Testis (tissue), 3 donors: ENCODE data around the gene MED26. TPM values are rescaled to one million over a fixed set of nuclear protein-coding genes. Genes with fewer than 3 reads are reported as not detected.
"Not testable (repeated sequence)": the region's sequence is repeated elsewhere in the genome, so short reads cannot be mapped to it uniquely, and the experiment has no call there.

Source experiments
- DNase-seq: peaks from one replicate; pipeline ENCODE4 v3.0.0-alpha.2; 2019
- H3K27ac ChIP-seq, 2 donors: fragments of 200-600 bp; sonication (generic); one replicate each; pipeline ENCODE4 v1.5.1; 2019
- H3K27me3 ChIP-seq: fragments of 200-600 bp; sonication (generic); one replicate; pipeline ENCODE4 v1.5.1; 2019
- H3K36me3 ChIP-seq: fragments of 200-600 bp; sonication (generic); one replicate; pipeline ENCODE4 v1.5.1; 2017; ENCODE audit warnings: low read depth; ENCODE audit errors: missing control alignments
- H3K4me1 ChIP-seq: fragments of 200-600 bp; sonication (generic); one replicate; pipeline ENCODE4 v1.5.1; 2019
- H3K4me3 ChIP-seq, 2 donors: fragments of 200-600 bp; sonication (generic); one replicate each; pipeline ENCODE4 v1.5.1; 2017 to 2019
- H3K9me3 ChIP-seq: fragments of 200-600 bp; sonication (generic); one replicate; pipeline ENCODE4 v1.5.1; 2017
- POLR2A ChIP-seq: fragments of 450-650 bp; IDR thresholded peaks from one replicate; pipeline ENCODE4 v1.6.1; 2017; ENCODE audit warnings: antibody characterized with exemption, mild to moderate bottlenecking, moderate library complexity
- WGBS, 2 donors: methylation state at CpG; one replicate each; pipeline ENCODE4 v1.1.5; 2018; 5-methylcytosine and 5-hydroxymethylcytosine counted together
- intact Hi-C: fragments of 100-400 bp; cut with DNase I; formaldehyde crosslinking; loops from one replicate; pipeline ENCODE4 v1.15.1; 2023; ENCODE audit warnings: low total_unique reads
- polyA plus RNA-seq: library from polyadenylated mRNA; stranded (reverse); fragments of 350-450 nt; fragmentation: Illumina TruSeq; extraction: RNeasy Lipid Tissue Mini Kit (QIAGEN cat#74804); gene quantifications from one replicate; pipeline ENCODE4 v1.2.3, GENCODE V29; 2014; ENCODE audit warnings: low read depth, low replicate concordance; ENCODE audit not compliant: insufficient read depth
- total RNA-seq, 2 donors: library from RNA; depleted of rRNA; stranded (reverse); fragments of >200 nt; gene quantifications; one replicate each; pipeline ENCODE4 v1.2.3, GENCODE V29; 2016
- TF ChIP-seq, protein P1 (sequence below), 3 experiments: fragments of 450-650 bp in 2 of 3; fragments of 200-600 bp in 1 of 3; sonication (generic) in 1 of 3; IDR thresholded peaks; one replicate each; pipeline ENCODE4 v1.5.1; 2016 to 2019; ENCODE audit warnings: antibody characterized with exemption in 3 of 3, mild to moderate bottlenecking in 2 of 3, moderate library complexity in 1 of 3

Gene MED26
- total and polyA plus RNA-seq, 3 donors from 2014 or later, result 66.1 to 80.8 (median 66.5) TPM

DNA sequence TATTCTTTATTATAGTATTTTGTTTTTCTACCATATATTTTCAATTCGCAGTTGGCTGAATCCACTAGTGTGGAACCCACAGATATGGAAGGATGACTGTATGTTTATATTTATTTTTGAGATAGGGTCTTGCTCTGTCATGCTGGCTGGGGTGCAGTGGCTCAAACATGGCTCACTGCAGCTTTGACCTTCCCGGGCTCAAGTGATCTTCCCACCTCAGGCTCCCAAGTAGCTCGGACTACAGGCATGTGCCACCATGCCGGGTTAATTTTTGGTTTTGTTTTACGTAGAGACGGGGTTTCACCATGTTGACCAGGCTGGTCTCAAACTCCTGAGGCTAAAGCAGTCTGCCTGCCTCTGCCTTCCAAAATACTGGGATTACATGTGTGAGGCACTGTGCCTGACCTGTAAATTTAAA is 65.4 kb downstream of the MED26 start:
- Histone ChIP-seq H3K4me1 (no peaks in the 10 kb centered on the region), H3K27me3 (no peaks in the 10 kb centered on the region), H3K9me3 (no peaks in the 10 kb centered on the region), H3K27ac (no peak overlapping the region), H3K4me3 (no peak overlapping the region), H3K36me3 (no peaks in the 10 kb centered on the region)
- TF ChIP-seq, protein P1, sequence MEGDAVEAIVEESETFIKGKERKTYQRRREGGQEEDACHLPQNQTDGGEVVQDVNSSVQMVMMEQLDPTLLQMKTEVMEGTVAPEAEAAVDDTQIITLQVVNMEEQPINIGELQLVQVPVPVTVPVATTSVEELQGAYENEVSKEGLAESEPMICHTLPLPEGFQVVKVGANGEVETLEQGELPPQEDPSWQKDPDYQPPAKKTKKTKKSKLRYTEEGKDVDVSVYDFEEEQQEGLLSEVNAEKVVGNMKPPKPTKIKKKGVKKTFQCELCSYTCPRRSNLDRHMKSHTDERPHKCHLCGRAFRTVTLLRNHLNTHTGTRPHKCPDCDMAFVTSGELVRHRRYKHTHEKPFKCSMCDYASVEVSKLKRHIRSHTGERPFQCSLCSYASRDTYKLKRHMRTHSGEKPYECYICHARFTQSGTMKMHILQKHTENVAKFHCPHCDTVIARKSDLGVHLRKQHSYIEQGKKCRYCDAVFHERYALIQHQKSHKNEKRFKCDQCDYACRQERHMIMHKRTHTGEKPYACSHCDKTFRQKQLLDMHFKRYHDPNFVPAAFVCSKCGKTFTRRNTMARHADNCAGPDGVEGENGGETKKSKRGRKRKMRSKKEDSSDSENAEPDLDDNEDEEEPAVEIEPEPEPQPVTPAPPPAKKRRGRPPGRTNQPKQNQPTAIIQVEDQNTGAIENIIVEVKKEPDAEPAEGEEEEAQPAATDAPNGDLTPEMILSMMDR (IDR thresholded peaks at IDR 0.05), result no peak
- TF ChIP-seq POLR2A, result no peak
- intact Hi-C loops, result no loop called here
- DNase-seq, result no peak
- WGBS, 2 donors, result 92 to 97% methylated on average over 6 of the region's 6 CpGs

DNA sequence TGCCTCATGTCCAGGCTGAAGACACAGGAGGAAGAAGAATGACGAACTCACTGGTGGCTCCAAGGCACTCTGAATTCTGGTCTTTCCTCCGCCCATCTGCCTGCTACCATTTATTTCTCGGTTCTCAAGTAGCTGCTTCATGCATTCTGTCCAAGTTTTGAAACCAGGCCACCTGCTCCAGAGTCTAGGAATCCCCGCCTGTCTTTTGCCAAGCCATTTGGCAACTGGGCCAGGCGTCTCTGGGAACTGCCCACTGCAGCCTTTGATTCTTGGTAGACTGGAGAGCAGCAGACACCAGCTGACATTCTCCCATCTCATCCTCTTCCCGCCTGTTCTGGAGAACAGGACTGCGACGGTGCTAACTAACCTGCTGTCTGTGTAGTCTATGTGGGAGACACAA is 66.6 kb downstream of the MED26 start:
- no peaks in the 10 kb centered on the region for H3K4me1 ChIP-seq
- no peaks in the 10 kb centered on the region for H3K36me3 ChIP-seq
- no peaks in the 10 kb centered on the region for H3K27me3 ChIP-seq
- H3K4me3 ChIP-seq, result no peak overlapping the region
- 85 to 87% methylated on average over 8 of the region's 8 CpGs for WGBS, 2 donors
- intact Hi-C loops, result no loop called here
- H3K9me3 ChIP-seq, result no peaks in the 10 kb centered on the region
- no peak for DNase-seq
- no peak for TF ChIP-seq POLR2A
- no peak overlapping the region for H3K27ac ChIP-seq

DNA sequence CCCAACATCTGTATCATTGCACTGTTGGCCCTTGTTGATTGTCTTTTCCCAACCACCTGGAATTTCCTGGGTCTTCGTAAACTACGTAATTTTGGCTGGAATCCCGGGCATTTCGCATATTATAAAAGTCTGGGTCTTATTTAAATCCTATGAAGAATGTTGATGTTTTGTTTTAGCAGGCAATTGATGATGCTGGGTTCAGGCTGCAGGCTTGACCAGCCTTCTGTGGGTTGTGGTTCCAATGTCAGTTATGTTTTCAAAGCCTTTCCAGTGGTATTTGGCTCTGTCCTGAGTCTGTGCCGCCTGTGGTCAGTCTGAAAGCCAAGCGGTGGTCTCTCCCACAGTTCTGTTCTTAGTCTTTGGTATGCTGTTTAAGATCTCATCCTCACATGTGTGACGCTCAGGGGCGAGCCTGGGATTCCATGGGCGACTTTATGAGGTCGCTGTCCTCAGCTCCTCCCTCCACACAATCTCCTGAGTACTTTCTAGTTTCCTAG is 68.2 kb downstream of the MED26 start:
- H3K9me3 ChIP-seq, result no peaks in the 10 kb centered on the region
- H3K36me3 ChIP-seq, result no peaks in the 10 kb centered on the region
- no peaks in the 10 kb centered on the region for H3K4me1 ChIP-seq
- WGBS, 2 donors, result 91 to 95% methylated on average over 10 of the region's 10 CpGs
- no peak overlapping the region for H3K4me3 ChIP-seq
- no peak overlapping the region for H3K27ac ChIP-seq
- intact Hi-C loops, result no loop called here
- TF ChIP-seq, protein P1 (IDR thresholded peaks at IDR 0.05), result no peak
- TF ChIP-seq POLR2A, result no peak
- no peak for DNase-seq
- no peaks in the 10 kb centered on the region for H3K27me3 ChIP-seq

DNA sequence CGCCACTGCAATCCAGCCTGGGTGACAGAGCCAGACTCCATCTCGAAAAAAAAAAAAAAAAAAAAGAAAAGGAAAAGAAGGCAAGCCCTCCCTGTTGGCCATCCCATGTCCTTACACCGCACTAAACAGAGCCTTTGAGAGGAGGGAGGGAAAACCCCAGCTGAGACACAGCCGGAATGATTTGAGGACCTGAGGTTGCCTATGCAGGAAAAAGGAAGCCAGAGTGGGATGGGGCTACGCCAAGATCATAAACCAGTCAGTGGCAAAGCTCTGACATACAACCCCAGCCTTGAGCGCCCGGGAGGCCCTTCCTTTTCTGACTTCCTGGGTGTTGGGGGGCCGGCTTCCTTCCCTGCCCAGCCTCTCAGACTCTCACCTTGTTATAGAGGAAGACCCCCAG is 73.2 kb downstream of the MED26 start:
- DNase-seq, result no peak
- Histone ChIP-seq H3K36me3 (no peaks in the 10 kb centered on the region), H3K27me3 (no peaks in the 10 kb centered on the region), H3K9me3 (no peaks in the 10 kb centered on the region), H3K4me1 (no peaks in the 10 kb centered on the region), H3K27ac (no peak overlapping the region), H3K4me3 (no peak overlapping the region)
- intact Hi-C loops, result no loop called here
- no peak for TF ChIP-seq POLR2A
- TF ChIP-seq, protein P1 (IDR thresholded peaks at IDR 0.05), result no peak
- WGBS, 2 donors, result 91 to 92% methylated on average over 8 of the region's 8 CpGs

DNA sequence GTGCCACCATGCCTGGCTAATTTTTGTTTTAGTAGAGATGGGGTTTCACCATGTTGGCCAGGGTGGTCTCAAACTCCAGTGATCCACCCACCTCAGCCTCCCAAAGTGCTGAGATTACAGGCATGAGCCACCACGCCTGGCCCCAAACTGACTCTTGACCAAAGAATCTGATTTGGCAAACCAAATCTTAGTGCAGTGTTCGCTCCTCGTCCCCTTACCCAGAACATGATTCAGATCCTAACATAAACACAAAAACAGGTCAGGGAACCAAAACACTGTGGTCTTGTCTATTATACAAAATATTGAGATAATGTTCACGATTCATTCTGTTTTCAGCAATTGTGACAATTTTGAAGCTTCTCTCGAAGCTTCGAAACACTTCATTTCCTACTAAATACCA is 76.1 kb downstream of the MED26 start:
- H3K4me1 ChIP-seq, H3K36me3 ChIP-seq, H3K9me3 ChIP-seq, H3K4me3 ChIP-seq, H3K27ac ChIP-seq, DNase-seq, H3K27me3 ChIP-seq, intact Hi-C loops: not testable (repeated sequence)
- 94 to 96% methylated on average over 6 of the region's 6 CpGs for WGBS, 2 donors

DNA sequence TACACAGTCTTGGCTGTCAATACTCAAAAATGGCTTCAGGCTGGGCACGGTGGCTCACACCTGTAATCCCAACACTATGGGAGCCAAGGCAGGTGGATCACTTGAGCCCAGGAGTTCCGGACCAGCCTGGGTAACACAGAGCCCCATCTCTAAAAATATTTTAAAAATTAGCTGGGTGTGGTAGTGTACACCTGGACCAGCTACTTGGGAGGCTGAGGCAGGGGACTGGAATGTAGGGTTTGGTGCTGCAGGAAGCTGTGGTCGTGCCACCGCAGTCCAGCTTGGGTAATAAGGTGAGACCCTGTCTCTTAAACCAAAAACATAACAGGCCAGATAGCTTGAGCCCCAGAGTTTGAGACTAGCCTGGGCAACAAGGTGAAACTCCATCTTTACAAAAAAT is 79.0 kb downstream of the MED26 start:
- Histone ChIP-seq H3K36me3 (no peaks in the 10 kb centered on the region), H3K27me3 (no peaks in the 10 kb centered on the region), H3K27ac (no peak overlapping the region), H3K9me3 (no peaks in the 10 kb centered on the region), H3K4me1 (no peaks in the 10 kb centered on the region), H3K4me3 (no peak overlapping the region)
- WGBS, 2 donors, result 89 to 91% methylated on average over 4 of the region's 4 CpGs
- DNase-seq, result no peak
- intact Hi-C loops, result no loop called here
- TF ChIP-seq POLR2A, result no peak
- TF ChIP-seq, protein P1 (IDR thresholded peaks at IDR 0.05), result no peak
